PC-3 (cell line): ENCODE results near the gene UTP3. TPM values are rescaled to one million over a fixed set of nuclear protein-coding genes. Genes with fewer than 3 reads are reported as not detected.

Experiments
- ATAC-seq: fragments of 200-7000 bp; cut with Tn5 transposase; 2 replicates; pipeline ENCODE4 v1.9.1; 2020; ENCODE audit warnings: mild to moderate bottlenecking, moderate library complexity
- BruUV-seq: library from RNA; stranded (reverse); fragments of 400-500 nt; replicated peaks from 2 replicates; lab custom pipeline; 2021; lab: Mats Ljungman, UMichigan
- CTCF ChIA-PET: fragments of 300-600 bp; sonication (Branson Sonifier 250); formaldehyde crosslinking; loops from one replicate; lab custom pipeline; 2022; ENCODE audit warnings: antibody characterized with exemption; lab: Charles Lee
- POLR2A ChIA-PET: fragments of 300-600 bp; sonication (Branson Sonifier 250); formaldehyde crosslinking; loops from one replicate; lab custom pipeline; 2022; ENCODE audit warnings: antibody characterized with exemption; ENCODE audit not compliant: unreplicated experiment; lab: Charles Lee
- DNase-seq: peaks from one replicate; pipeline ENCODE4 v3.0.0-alpha.2; 2015
- H2AFZ ChIP-seq: fragments of 300-600 bp; sonication (generic); 2 replicates; pipeline ENCODE4 v1.6.0; 2016; ENCODE audit warnings: antibody characterized with exemption, low read length
- H3F3A ChIP-seq: fragments of 300-600 bp; sonication (generic); one replicate; pipeline ENCODE4 v1.6.0; 2017; ENCODE audit warnings: antibody characterized with exemption, low read length, control low read depth, mild to moderate bottlenecking; ENCODE audit not compliant: unreplicated experiment
- H3K27ac ChIP-seq: fragments of 300-600 bp; sonication (generic); 2 replicates; pipeline ENCODE4 v1.5.1; 2016; ENCODE audit warnings: mild to moderate bottlenecking, low read length
- H3K27me3 ChIP-seq: fragments of 300-600 bp; sonication (generic); 2 replicates; pipeline ENCODE4 v1.6.1; 2016; ENCODE audit warnings: low read length, mixed read lengths
- H3K36me3 ChIP-seq: fragments of 300-600 bp; sonication (generic); 2 replicates; pipeline ENCODE4 v1.6.1; 2016; ENCODE audit warnings: low read depth, mixed run types, low read length, mixed read lengths
- H3K4me1 ChIP-seq: fragments of 300-600 bp; sonication (generic); 2 replicates; pipeline ENCODE4 v1.5.1; 2016; ENCODE audit warnings: low read length; ENCODE audit not compliant: insufficient read depth
- H3K4me2 ChIP-seq: fragments of 300-600 bp; sonication (generic); 2 replicates; pipeline ENCODE4 v1.6.0; 2016; ENCODE audit warnings: low read length
- H3K4me3 ChIP-seq: fragments of 300-600 bp; sonication (generic); 2 replicates; pipeline ENCODE4 v1.5.1; 2016; ENCODE audit warnings: mild to moderate bottlenecking, low read length, mixed read lengths
- H3K79me2 ChIP-seq: fragments of 300-600 bp; sonication (generic); 2 replicates; pipeline ENCODE4 v1.6.1; 2017; ENCODE audit warnings: low read length, mixed read lengths
- H3K9ac ChIP-seq: fragments of 300-600 bp; sonication (generic); 2 replicates; pipeline ENCODE4 v1.6.0; 2016; ENCODE audit warnings: mild to moderate bottlenecking, low read length
- H3K9me2 ChIP-seq: fragments of 300-600 bp; sonication (generic); replicated peaks from 2 replicates; pipeline ENCODE4 v1.6.1; 2016; ENCODE audit warnings: mixed run types, low read length, mixed read lengths
- H3K9me3 ChIP-seq: fragments of 300-600 bp; sonication (generic); 2 replicates; pipeline ENCODE4 v1.6.1; 2016; ENCODE audit warnings: low read length, mixed read lengths
- H4K20me1 ChIP-seq: fragments of 300-600 bp; sonication (generic); 2 replicates; pipeline ENCODE4 v1.6.1; 2016; ENCODE audit warnings: low read length, mixed read lengths
- EZH2 ChIP-seq: fragments of 300-600 bp; sonication (generic); IDR thresholded peaks from one replicate; pipeline ENCODE4 v1.6.1; 2017; ENCODE audit warnings: antibody characterized with exemption, mild to moderate bottlenecking, low read length; ENCODE audit not compliant: unreplicated experiment
- EZH2phosphoT487 ChIP-seq: fragments of 300-600 bp; sonication (generic); IDR thresholded peaks from 2 replicates; pipeline ENCODE4 v1.6.1; 2018; ENCODE audit warnings: mild to moderate bottlenecking, antibody characterized with exemption, low read length, borderline replicate concordance
- intact Hi-C: fragments of 100-400 bp; cut with micrococcal nuclease; formaldehyde crosslinking; loops from 2 replicates; pipeline ENCODE4 v1.9.0; 2023
- total RNA-seq: library from RNA; depleted of rRNA; stranded (reverse); fragments of >200 nt; gene quantifications from 2 replicates; pipeline ENCODE4 v1.2.3, GENCODE V29; 2014
- TF ChIP-seq, protein P1 (sequence below): fragments of 300-600 bp; sonication (generic); conservative IDR thresholded peaks from 2 replicates; pipeline ENCODE4 v1.5.1; 2017; ENCODE audit warnings: antibody characterized with exemption, low read depth, mild to moderate bottlenecking, low read length

UTP3 gene
- total RNA-seq, 1 experiment from 2014 or later, result 27.8 TPM

- no peak overlapping the region for H3K9ac ChIP-seq
- no peak overlapping the region for H3K4me3 ChIP-seq
- H2AFZ ChIP-seq, result no peak overlapping the region
- H3K4me2 ChIP-seq, result no peak overlapping the region
- H3K36me3 ChIP-seq, result no peaks in the 10 kb centered on the region
- no peaks in the 10 kb centered on the region for H4K20me1 ChIP-seq
- H3K27me3 ChIP-seq, result no peaks in the 10 kb centered on the region
- intact Hi-C loops, result no loop called here
- H3K79me2 ChIP-seq, result peaks cover 86% of the 10 kb centered on the region
- no peak overlapping the region for H3K27ac ChIP-seq
- TF ChIP-seq, protein P1, sequence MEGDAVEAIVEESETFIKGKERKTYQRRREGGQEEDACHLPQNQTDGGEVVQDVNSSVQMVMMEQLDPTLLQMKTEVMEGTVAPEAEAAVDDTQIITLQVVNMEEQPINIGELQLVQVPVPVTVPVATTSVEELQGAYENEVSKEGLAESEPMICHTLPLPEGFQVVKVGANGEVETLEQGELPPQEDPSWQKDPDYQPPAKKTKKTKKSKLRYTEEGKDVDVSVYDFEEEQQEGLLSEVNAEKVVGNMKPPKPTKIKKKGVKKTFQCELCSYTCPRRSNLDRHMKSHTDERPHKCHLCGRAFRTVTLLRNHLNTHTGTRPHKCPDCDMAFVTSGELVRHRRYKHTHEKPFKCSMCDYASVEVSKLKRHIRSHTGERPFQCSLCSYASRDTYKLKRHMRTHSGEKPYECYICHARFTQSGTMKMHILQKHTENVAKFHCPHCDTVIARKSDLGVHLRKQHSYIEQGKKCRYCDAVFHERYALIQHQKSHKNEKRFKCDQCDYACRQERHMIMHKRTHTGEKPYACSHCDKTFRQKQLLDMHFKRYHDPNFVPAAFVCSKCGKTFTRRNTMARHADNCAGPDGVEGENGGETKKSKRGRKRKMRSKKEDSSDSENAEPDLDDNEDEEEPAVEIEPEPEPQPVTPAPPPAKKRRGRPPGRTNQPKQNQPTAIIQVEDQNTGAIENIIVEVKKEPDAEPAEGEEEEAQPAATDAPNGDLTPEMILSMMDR, result no peak
- TF ChIP-seq EZH2 (no peak), EZH2phosphoT487 (no peak)
- no peaks in the 10 kb centered on the region for H3K9me3 ChIP-seq
- BruUV-seq, result no TSS peak
- no peaks in the 10 kb centered on the region for H3K9me2 ChIP-seq
- POLR2A ChIA-PET, result no interaction called here
- CTCF ChIA-PET, result no interaction called here
- no peaks in the 10 kb centered on the region for H3F3A ChIP-seq
- DNase-seq (no peak), ATAC-seq (no peak)
- peaks cover 21% of the 10 kb centered on the region for H3K4me1 ChIP-seq
Measured at GRCh38 chr4:70711599-70711998, 23.3 kb downstream of the UTP3 start.

DNA sequence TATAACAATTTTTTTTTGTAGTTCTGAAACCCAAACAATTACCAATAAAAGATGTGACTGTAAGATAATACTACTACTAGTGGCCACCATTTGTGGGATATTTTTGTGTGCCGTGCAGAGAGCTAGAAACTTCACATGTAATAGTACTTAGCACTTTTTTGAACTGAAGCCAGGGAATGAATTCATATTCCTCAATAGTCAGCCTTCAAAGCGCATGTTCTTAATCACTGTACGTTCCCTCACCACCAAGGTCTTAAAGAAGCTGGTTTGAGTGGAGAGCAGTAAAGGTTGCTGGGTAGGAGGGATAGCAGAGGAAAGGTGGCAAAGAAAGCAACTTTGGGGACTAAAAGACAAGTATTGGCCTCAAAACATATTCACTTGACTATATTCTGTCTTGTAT is 23.8 kb downstream of the UTP3 start:
- peaks cover 84% of the 10 kb centered on the region for H3K79me2 ChIP-seq
- H4K20me1 ChIP-seq, result no peaks in the 10 kb centered on the region
- H3K4me2 ChIP-seq, result no peak overlapping the region
- no peak for TF ChIP-seq EZH2
- TF ChIP-seq EZH2phosphoT487, result no peak
- TF ChIP-seq, protein P1, result no peak
- H3K27me3 ChIP-seq, result no peaks in the 10 kb centered on the region
- no peak overlapping the region for H2AFZ ChIP-seq
- CTCF ChIA-PET, result no interaction called here
- H3K4me3 ChIP-seq, result no peak overlapping the region
- H3K36me3 ChIP-seq, result no peaks in the 10 kb centered on the region
- intact Hi-C loops, result no loop called here
- no peak overlapping the region for H3K27ac ChIP-seq
- ATAC-seq (no peak), DNase-seq (no peak)
- H3K9me2 ChIP-seq, result no peaks in the 10 kb centered on the region
- H3K4me1 ChIP-seq, result peaks cover 16% of the 10 kb centered on the region
- H3K9me3 ChIP-seq, result no peaks in the 10 kb centered on the region
- no peaks in the 10 kb centered on the region for H3F3A ChIP-seq
- POLR2A ChIA-PET, result no interaction called here
- no peak overlapping the region for H3K9ac ChIP-seq
- BruUV-seq, result no TSS peak

- ATAC-seq (no peak), DNase-seq (no peak)
- Histone ChIP-seq H3K9me2 (no peaks in the 10 kb centered on the region), H3K27me3 (no peaks in the 10 kb centered on the region), H3K4me3 (no peak overlapping the region), H3K79me2 (peaks cover 83% of the 10 kb centered on the region), H3K36me3 (no peaks in the 10 kb centered on the region), H3K4me2 (no peak overlapping the region), H2AFZ (no peak overlapping the region), H4K20me1 (no peaks in the 10 kb centered on the region), H3F3A (no peaks in the 10 kb centered on the region), H3K9me3 (no peaks in the 10 kb centered on the region), H3K4me1 (peaks cover 12% of the 10 kb centered on the region), H3K27ac (no peak overlapping the region), H3K9ac (no peak overlapping the region)
- ChIA-PET POLR2A (no interaction called here), CTCF (no interaction called here)
- no TSS peak for BruUV-seq
- TF ChIP-seq, protein P1, result no peak
- TF ChIP-seq EZH2, result no peak
- no peak for TF ChIP-seq EZH2phosphoT487
- intact Hi-C loops, result no loop called here
Measured at GRCh38 chr4:70712604-70713452, 24.5 kb downstream of the UTP3 start.
